ENCODE results near the gene TCIRG1.
"Not testable (repeated sequence)": the region's sequence is repeated elsewhere in the genome, so short reads cannot be mapped to it uniquely, and the experiment has no call there.

Gene TCIRG1

DNA sequence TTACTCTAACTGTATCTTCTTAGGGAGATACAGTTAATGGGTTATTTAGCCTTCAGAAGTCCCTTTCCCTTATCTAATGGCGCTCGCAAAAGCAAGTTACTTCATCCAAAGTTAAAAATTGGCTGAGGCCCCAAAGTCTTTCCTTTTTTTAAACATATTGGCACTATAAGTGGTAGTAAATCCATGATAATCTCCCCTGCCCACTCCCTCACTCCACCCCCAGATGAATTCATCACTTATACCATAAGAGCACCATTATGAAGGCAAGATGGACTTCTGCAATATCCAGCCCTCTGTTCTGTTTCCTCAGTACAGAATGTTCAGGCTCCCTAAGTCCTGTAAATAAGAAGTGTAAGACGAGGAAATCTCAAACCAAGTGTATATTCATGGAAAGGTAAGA lies 44.7 kb downstream of the TCIRG1 start:
- no peak for DNase-seq (ENCODE audit: low read depth in 2 of 2)

- no peak for DNase-seq (ENCODE audit: low read depth in 2 of 2)
These were observed 50.9 kb downstream of the TCIRG1 start for GRCh38 chr11:68089679-68090078.

GRCh38 chr11:68090287-68090686 lies 51.5 kb downstream of the TCIRG1 start:
- no peak for DNase-seq (ENCODE audit: low read depth in 2 of 2)

GRCh38 chr11:68090706-68091105 lies 51.9 kb downstream of the TCIRG1 start:
- no peak for DNase-seq (ENCODE audit: low read depth in 2 of 2)

GRCh38 chr11:68092411-68092810 lies 53.6 kb downstream of the TCIRG1 start:
- no peak for DNase-seq (ENCODE audit: low read depth in 2 of 2)

GRCh38 chr11:68092946-68093345 lies 54.1 kb downstream of the TCIRG1 start:
- not testable (repeated sequence) for DNase-seq (ENCODE audit: low read depth in 2 of 2)

DNA sequence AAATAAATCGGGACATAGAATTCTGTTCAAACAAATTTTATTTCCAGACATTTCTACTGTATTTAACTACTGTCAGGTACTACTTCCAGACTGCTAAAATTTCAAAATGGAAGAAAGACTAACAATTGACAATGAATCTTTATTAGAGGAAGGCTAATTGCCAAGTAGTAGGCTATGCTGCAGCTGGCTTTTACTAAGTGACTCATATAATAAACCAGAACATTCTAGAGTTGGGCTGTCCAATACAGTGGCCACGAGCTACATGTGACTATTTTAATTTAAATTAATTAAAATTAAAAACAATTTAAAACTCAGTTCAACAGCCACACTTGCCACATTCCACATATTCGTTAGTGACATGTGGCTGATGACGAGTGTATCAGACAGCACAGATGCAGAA lies 54.7 kb downstream of the TCIRG1 start:
- no peak for DNase-seq (ENCODE audit: low read depth in 2 of 2)

GRCh38 chr11:68096962-68097361 lies 58.1 kb downstream of the TCIRG1 start:
- no peak for DNase-seq (ENCODE audit: low read depth in 2 of 2)

DNA sequence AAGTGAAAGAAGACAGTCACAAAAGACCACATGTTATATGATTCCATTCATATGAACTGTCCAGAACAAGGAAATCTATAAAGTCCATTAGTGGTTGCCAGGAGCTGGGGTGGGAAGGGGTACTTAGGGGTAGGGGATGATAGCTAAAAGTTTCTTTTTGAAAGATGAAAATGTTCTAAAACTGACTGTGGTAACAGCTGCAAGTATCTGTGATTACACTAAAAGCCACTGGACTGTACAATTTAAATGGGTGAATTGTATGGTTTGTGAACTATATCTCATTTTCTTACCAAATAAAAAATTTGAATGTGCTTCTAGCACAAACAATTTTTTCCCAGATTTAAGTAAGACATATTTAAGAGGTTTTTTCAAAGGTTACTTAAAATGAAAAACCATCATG lies 60.2 kb downstream of the TCIRG1 start:
- DNase-seq (ENCODE audit: low read depth in 2 of 2), result no peak

DNA sequence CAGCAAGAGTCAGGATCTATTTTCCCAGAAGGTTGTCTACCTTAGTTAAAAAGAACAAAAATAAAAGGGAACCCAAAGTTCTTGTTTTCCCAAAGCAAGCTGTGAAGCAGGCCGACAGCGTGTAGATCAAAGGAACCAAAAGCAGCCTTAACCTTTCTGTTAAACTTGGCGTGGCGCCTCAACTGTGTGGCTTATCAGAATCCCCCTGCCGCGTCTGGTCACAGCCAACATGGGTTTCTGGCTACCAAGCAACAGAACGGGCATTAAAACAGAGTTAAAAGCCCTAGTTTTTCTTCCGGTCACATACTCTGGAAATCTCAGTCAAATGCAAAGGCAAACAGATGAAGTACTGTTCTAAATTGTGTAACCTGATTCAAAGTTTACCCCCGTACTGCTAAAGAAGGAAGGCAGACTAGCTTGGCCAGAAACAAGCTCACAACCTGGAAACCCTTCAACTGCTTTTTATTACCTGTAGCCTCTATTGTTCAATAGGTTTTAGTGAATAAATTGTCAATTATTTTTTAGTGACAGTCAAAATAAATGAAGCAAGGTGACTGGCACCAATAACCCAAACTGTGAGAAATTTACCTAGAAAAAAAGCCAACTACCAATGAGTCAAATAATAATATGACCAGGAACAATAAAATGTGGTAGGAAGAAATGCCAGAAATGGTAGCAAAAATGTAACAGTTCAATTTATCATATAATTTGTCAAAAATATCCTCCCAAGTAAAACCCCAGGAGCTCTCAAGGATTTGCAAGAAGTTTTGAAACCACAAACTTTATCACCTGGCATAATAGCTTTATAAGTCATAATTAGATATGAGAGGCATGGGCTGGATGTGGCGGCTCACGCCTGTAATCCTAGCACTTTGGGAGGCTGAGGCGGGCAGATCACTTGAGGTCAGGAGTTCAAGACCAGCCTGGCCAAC lies 60.9 kb downstream of the TCIRG1 start:
- DNase-seq (ENCODE audit: low read depth in 2 of 2), result no peak

All from stimulated activated CD8-positive, alpha-beta memory T cell treated with anti-CD3 and anti-CD28 coated beads, Interleukin-7, amount 100 ng/mL, for 1 hour (primary cell).